Heart left ventricle (tissue), 13 donors: ENCODE measurements around the gene TRIP12.

ENCODE experiments used
- POLR2A ChIP-seq, 2 donors: fragments of 450-650 bp; IDR thresholded peaks; one replicate each; pipeline ENCODE4 v1.6.1; 2017; ENCODE audit warnings: antibody characterized with exemption in 2 of 2, mild to moderate bottlenecking in 2 of 2, moderate library complexity in 2 of 2
- TF ChIP-seq, protein P1 (sequence below), 12 donors: fragments of 200-600 bp; sonication (generic) in 4 of 12; IDR thresholded peaks; one replicate each; pipeline versions ENCODE4 v1.5.0 to v1.8.0; 2018 to 2022; ENCODE audit warnings: antibody characterized with exemption in 12 of 12, mild to moderate bottlenecking in 5 of 12
- donor health status: ischemic (EF 13 %, LVEDD 7.1; RV severe dilation, severe dysfunction).
- donor health status: DM: no; HTN: yes; CAD: no.
- donor health status: DM: no; HTN: no; CAD: no.
- donor health status: ischemic (EF 25% LVEDD 6.9; RV normal size, moderate dysfunction).
- donor health status: ischemic (EF 25% LVEDD 5.7; RV mildly dilated, moderate dysfunction).
- donor health status: ischemic (EF 35%, LVEDD 5.7; RV mildly dilated, moderate dysfunction).
- donor health status: nonischemic (EF 11% LVEDD 7.7; RV severe dilation, severe dysfunction).
- donor health status: DM: yes; HTN: yes; CAD: no.
- donor health status: PGD.
- donor health status: ischemic (EF 29% LVEDD 5.4; RV normal size, mild dysfunction).
- donor health status: nonischemic (EF 23%, LVEDD 6.1; RV moderate dilation, normal function).

DNA sequence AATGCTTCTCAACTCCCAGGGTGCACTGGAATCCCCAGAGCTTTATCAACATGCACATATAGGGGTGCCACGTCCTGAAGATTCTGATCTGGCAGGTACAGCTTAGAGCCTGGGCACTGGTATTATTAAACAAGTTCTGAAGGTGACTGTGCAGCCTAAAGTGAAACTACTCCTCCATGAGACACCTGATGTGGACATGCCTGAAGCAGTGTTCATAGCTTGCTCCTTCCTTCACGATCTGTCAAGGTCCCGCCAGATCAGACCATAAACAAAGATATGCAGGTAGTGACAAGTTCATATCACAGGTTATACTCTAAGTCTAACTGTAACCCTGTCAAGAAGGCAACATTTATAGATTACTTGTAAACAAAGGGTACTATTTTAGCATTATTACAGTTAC lies 142.2 kb downstream of the TRIP12 start:
- TF ChIP-seq, protein P1, sequence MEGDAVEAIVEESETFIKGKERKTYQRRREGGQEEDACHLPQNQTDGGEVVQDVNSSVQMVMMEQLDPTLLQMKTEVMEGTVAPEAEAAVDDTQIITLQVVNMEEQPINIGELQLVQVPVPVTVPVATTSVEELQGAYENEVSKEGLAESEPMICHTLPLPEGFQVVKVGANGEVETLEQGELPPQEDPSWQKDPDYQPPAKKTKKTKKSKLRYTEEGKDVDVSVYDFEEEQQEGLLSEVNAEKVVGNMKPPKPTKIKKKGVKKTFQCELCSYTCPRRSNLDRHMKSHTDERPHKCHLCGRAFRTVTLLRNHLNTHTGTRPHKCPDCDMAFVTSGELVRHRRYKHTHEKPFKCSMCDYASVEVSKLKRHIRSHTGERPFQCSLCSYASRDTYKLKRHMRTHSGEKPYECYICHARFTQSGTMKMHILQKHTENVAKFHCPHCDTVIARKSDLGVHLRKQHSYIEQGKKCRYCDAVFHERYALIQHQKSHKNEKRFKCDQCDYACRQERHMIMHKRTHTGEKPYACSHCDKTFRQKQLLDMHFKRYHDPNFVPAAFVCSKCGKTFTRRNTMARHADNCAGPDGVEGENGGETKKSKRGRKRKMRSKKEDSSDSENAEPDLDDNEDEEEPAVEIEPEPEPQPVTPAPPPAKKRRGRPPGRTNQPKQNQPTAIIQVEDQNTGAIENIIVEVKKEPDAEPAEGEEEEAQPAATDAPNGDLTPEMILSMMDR (IDR thresholded peaks at IDR 0.05) = no peak
- TF ChIP-seq POLR2A (IDR thresholded peaks at IDR 0.05) = no peak
